Suprapubic skin (tissue), 4 donors: ENCODE data around the gene TNFRSF8. TPM values are rescaled to one million over a fixed set of nuclear protein-coding genes. Genes with fewer than 3 reads are reported as not detected.
"Not testable (repeated sequence)": the region's sequence is repeated elsewhere in the genome, so short reads cannot be mapped to it uniquely, and the experiment has no call there.

ENCODE experiments used
- DNase-seq, 2 donors: peaks; one replicate each; pipeline ENCODE4 v3.0.0-alpha.2; 2019; ENCODE audit warnings: low spot score in 2 of 2
- H3K27ac ChIP-seq: fragments of 200-600 bp; sonication (generic); one replicate; pipeline ENCODE4 v1.5.1; 2019
- H3K27me3 ChIP-seq: fragments of 200-600 bp; sonication (generic); one replicate; pipeline ENCODE4 v1.5.1; 2019
- H3K36me3 ChIP-seq: fragments of 200-600 bp; sonication (generic); one replicate; pipeline ENCODE4 v1.5.1; 2019
- H3K4me1 ChIP-seq: fragments of 200-600 bp; sonication (generic); one replicate; pipeline ENCODE4 v1.5.1; 2019
- H3K4me3 ChIP-seq: fragments of 200-600 bp; sonication (generic); one replicate; pipeline ENCODE4 v1.5.1; 2019; ENCODE audit warnings: mild to moderate bottlenecking
- H3K9me3 ChIP-seq: fragments of 200-600 bp; sonication (generic); one replicate; pipeline ENCODE4 v1.5.1; 2019
- EP300 ChIP-seq: sonication (generic); formaldehyde crosslinking; IDR thresholded peaks from one replicate; pipeline ENCODE4 v1.6.1; 2017; ENCODE audit warnings: antibody characterized with exemption
- POLR2A ChIP-seq, 2 donors: fragments of 450-650 bp; IDR thresholded peaks; one replicate each; pipeline ENCODE4 v1.6.1; 2017; ENCODE audit warnings: antibody characterized with exemption in 2 of 2, mild to moderate bottlenecking in 2 of 2, moderate library complexity in 2 of 2
- POLR2AphosphoS5 ChIP-seq, 3 donors: sonication (generic); formaldehyde crosslinking; IDR thresholded peaks; one replicate each; pipeline ENCODE4 v1.6.1; 2017; ENCODE audit warnings: antibody characterized with exemption in 3 of 3
- WGBS: methylation state at CpG from one replicate; pipeline ENCODE4 v1.1.5; 2018; 5-methylcytosine and 5-hydroxymethylcytosine counted together
- total RNA-seq, 4 donors: library from RNA; depleted of rRNA; stranded (reverse); fragments of >200 nt; gene quantifications; one replicate each; pipeline ENCODE4 v1.1.0, GENCODE V29; 2016
- TF ChIP-seq, protein P1 (sequence below), 2 donors: fragments of 200-600 bp in 1 of 2; fragments of 450-650 bp in 1 of 2; sonication (generic) in 1 of 2; IDR thresholded peaks; one replicate each; pipeline ENCODE4 v1.5.1; 2016 to 2019; ENCODE audit warnings: antibody characterized with exemption in 2 of 2, mild to moderate bottlenecking in 1 of 2, moderate library complexity in 1 of 2

TNFRSF8 gene
- total RNA-seq, 4 donors from 2014 or later = 0.30 to 1.2 (median 0.75) TPM

DNA sequence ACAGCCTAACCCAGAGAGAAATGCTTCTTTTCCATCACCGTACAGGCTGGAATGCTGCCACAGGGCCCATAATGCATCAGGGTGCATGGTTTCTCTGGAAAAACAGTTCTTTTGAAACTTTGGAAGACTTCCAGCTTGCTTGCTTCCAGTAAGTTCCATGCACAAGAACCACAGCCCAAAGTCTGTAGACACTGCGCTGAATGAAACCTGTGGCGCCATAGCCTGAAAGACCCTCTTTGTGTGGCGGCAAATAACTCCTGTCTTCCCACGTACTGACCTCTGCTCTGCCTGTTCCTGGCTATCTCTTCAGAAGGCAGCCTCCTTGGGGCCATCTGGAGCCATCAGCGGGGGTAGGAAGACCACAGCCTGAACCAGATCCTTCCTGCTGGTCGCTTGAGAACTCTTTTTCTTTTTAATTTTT, 28.7 kb upstream of the TNFRSF8 start:
- no peak overlapping the region for H3K27ac ChIP-seq
- no peaks in the 10 kb centered on the region for H3K4me1 ChIP-seq
- no peaks in the 10 kb centered on the region for H3K27me3 ChIP-seq
- peaks cover 24% of the 10 kb centered on the region for H3K36me3 ChIP-seq
- TF ChIP-seq POLR2AphosphoS5 (IDR thresholded peaks at IDR 0.05) (no peak), EP300 (no peak), POLR2A (IDR thresholded peaks at IDR 0.05) (no peak)
- TF ChIP-seq, protein P1, sequence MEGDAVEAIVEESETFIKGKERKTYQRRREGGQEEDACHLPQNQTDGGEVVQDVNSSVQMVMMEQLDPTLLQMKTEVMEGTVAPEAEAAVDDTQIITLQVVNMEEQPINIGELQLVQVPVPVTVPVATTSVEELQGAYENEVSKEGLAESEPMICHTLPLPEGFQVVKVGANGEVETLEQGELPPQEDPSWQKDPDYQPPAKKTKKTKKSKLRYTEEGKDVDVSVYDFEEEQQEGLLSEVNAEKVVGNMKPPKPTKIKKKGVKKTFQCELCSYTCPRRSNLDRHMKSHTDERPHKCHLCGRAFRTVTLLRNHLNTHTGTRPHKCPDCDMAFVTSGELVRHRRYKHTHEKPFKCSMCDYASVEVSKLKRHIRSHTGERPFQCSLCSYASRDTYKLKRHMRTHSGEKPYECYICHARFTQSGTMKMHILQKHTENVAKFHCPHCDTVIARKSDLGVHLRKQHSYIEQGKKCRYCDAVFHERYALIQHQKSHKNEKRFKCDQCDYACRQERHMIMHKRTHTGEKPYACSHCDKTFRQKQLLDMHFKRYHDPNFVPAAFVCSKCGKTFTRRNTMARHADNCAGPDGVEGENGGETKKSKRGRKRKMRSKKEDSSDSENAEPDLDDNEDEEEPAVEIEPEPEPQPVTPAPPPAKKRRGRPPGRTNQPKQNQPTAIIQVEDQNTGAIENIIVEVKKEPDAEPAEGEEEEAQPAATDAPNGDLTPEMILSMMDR (IDR thresholded peaks at IDR 0.05) = no peak
- no peak for DNase-seq
- H3K4me3 ChIP-seq = no peak overlapping the region
- WGBS = 75% methylated on average over 7 of the region's 7 CpGs
- no peaks in the 10 kb centered on the region for H3K9me3 ChIP-seq

DNA sequence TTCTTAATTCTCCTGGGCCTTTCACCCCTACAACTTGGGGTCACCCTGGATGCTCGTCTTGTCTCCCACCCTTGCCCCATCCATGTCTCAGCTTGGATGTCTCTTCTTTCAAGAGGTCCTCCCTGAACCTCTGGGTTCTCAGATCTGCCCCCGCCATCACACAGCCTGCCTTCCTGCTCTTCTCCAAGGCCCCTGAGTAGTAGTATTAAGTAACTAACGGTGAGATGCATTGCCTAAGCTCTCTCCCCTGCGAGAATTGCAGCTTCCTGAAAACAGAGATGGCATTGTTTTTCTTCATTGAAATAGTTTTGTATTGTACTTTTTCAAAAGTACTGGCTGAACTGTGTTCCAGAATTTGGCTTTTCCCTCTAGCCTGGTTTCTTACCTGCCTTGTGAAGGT, 27.8 kb upstream of the TNFRSF8 start:
- Histone ChIP-seq H3K4me3 (no peak overlapping the region), H3K9me3 (no peaks in the 10 kb centered on the region), H3K36me3 (peaks cover 15% of the 10 kb centered on the region), H3K27me3 (no peaks in the 10 kb centered on the region), H3K27ac (no peak overlapping the region), H3K4me1 (no peaks in the 10 kb centered on the region)
- WGBS = 65% methylated on average over 4 of the region's 4 CpGs
- DNase-seq = no peak
- TF ChIP-seq, protein P1 (IDR thresholded peaks at IDR 0.05) = no peak
- TF ChIP-seq EP300 = no peak
- no peak for TF ChIP-seq POLR2A (IDR thresholded peaks at IDR 0.05)
- TF ChIP-seq POLR2AphosphoS5 (IDR thresholded peaks at IDR 0.05) = no peak

DNA sequence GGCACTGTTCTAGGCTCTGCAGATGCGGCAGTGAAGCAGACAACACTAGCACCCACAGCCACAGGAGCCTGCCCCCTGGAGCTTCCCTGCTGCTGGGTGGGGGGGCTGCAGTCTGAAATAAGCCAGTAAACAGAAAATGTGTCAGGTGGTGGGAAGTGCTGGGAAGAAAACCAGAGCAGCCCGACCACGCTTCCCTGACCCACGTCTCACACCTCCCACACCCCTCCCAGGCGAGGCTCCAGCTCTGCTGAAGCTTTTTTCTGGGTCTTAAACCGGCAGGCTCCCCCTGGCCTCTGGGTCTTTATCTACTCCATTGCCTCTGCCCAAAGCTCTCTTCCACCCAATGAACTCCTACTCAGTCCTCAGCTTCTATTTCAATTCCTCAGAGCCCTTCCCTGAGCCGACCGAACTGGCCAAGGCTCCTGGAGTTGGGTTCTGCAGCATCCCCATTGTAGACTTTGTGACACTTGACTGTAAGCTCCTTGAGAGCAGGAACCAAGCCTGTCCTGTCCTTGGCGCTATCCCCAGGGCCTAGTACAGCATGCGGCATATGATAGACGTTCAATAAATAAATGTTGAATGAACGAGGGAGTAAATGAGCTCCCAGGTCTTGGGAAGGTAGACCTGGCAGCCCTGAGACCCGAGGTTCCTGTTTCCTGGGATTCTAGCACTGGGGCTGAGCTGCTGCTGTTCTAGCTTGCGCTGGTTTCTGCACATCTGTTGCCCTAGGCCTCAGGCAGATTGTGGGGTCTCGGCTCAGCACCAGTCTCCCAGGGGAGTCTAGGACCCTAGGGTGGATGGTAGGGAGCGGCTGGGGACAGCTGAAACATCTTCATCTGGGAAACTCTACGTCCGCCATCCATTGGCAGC, 25.4 kb upstream of the TNFRSF8 start:
- Histone ChIP-seq H3K27ac (no peak overlapping the region), H3K36me3 (no peaks in the 10 kb centered on the region), H3K9me3 (no peaks in the 10 kb centered on the region), H3K4me1 (no peaks in the 10 kb centered on the region), H3K27me3 (no peaks in the 10 kb centered on the region), H3K4me3 (no peak overlapping the region)
- TF ChIP-seq EP300 = no peak
- TF ChIP-seq, protein P1 (IDR thresholded peaks at IDR 0.05) = no peak
- TF ChIP-seq POLR2A (IDR thresholded peaks at IDR 0.05) = no peak
- TF ChIP-seq POLR2AphosphoS5 (IDR thresholded peaks at IDR 0.05) = no peak
- WGBS = 89% methylated on average over 16 of the region's 18 CpGs
- no peak for DNase-seq

DNA sequence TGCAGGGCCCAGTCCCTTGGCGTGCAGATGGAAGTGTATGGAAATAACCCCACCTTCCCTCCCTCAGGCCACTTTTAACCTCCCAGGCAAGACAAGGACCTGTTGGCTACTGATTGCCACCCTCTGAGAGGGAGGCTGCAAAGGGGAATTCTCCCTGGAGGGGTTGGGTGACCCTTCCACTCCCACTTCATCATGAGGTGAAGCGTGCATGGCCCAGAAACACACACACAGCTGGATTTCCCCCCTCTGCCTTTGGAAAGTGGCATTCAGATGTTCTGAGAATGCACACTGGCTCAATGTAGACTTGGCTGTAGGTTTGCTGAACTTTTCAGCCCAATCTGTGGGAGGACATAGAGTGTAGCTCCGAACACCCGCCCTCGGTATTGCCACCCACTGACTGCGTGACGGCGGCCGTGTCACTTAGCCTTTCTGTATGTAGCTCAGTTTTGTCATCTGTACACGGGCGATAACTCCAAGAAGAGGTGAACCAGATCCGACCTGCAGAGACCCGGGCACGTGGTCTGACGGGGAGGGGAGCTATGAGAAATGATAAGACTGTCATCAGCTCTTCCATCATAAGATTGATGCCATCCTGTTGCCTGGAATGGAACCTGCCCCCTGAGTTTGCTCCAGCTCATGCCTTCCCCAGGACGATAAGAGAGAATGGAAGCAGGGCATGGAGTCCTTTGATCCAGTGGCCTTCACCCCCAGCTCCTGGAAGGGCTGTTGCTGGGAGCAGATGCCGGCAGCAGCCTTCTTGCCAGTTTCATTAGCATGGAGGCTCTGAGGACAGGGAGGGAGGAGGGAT, 24.5 kb upstream of the TNFRSF8 start:
- 83% methylated on average over 12 of the region's 17 CpGs for WGBS
- no peak for DNase-seq
- no peak for TF ChIP-seq EP300

DNA sequence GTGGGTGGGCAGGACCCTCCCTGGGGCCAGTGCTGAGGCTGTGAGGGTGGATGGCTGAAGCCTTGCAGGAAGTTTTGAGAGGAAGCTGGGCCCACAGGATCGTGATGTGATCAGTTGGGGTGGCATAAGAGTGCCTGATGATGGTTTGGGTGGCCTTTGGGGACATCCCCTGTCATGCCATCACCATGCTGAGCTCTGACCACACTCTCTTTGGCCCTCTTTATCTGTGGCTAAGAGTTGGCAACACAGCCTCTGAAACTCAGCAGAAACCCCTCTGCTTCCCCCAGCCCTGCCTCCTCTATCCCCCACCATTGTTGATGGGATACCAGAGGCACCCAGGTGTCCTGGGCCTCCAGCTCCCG, 24.0 kb upstream of the TNFRSF8 start:
- no peak for DNase-seq
- no peaks in the 10 kb centered on the region for H3K27me3 ChIP-seq
- no peaks in the 10 kb centered on the region for H3K36me3 ChIP-seq
- TF ChIP-seq POLR2AphosphoS5 (IDR thresholded peaks at IDR 0.05) (no peak), POLR2A (IDR thresholded peaks at IDR 0.05) (no peak), EP300 (no peak)
- TF ChIP-seq, protein P1 (IDR thresholded peaks at IDR 0.05) = no peak
- H3K9me3 ChIP-seq = no peaks in the 10 kb centered on the region
- 67% methylated on average over 1 of the region's 2 CpGs for WGBS
- no peak overlapping the region for H3K4me3 ChIP-seq
- no peaks in the 10 kb centered on the region for H3K4me1 ChIP-seq
- no peak overlapping the region for H3K27ac ChIP-seq

More for the DNA sequence above, 24.5 kb upstream of the TNFRSF8 start:
- Histone ChIP-seq H3K36me3 (no peaks in the 10 kb centered on the region), H3K27ac (no peak overlapping the region), H3K27me3 (no peaks in the 10 kb centered on the region), H3K4me1 (no peaks in the 10 kb centered on the region), H3K4me3 (no peak overlapping the region), H3K9me3 (no peaks in the 10 kb centered on the region)

DNA sequence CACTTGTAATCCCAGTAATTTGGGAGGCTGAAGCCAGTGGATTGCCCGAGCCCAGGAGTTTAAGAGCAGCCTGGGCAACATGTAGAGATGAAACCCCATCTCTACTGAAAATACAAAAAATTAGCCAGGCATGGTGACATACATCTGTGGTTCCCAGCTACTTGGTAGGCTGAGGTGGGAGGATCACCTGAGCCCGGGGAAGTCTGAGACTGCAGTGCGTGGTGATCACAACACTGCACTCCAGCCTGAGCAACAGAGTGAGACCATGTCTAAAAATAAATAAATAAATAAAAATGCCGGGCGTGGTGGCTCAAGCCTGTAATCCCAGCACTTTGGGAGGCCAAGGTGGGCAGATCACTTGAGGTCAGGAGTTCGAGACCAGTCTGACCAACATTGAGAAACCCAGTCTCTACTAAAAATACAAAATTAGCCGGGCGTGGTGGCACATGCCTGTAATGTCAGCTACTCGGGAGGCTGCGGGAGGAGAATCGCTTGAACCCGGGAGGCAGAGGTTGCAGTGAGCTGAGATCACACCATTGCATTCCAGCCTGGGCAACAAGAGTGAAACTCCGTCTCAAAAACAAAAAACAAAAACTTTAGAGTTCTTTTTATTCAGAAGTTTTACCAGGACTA, 23.2 kb upstream of the TNFRSF8 start:
- WGBS = 84% methylated on average over 13 of the region's 13 CpGs
- not testable (repeated sequence) for H3K9me3 ChIP-seq, H3K36me3 ChIP-seq, H3K27me3 ChIP-seq, DNase-seq, H3K4me3 ChIP-seq, H3K27ac ChIP-seq, H3K4me1 ChIP-seq
